Keratinocyte (primary cell): ENCODE data around the gene ADRA1B. TPM values are rescaled to one million over a fixed set of nuclear protein-coding genes. Genes with fewer than 3 reads are reported as not detected.
"Not testable (repeated sequence)": the region's sequence is repeated elsewhere in the genome, so short reads cannot be mapped to it uniquely, and the experiment has no call there.

ENCODE experiments used
- DNase-seq: peaks from one replicate; pipeline ENCODE4 v3.0.0-alpha.2; 2011; ENCODE audit warnings: low read depth, missing footprints, low spot score
- FAIRE-seq: peaks from 2 replicates; lab custom pipeline; 2011; peaks lifted over from hg19 to GRCh38; lab: Jason Lieb, UNC
- H2AFZ ChIP-seq: 2 replicates; pipeline ENCODE4 v1.6.0; 2012; ENCODE audit warnings: low read length, control low read depth, inconsistent platforms; ENCODE audit not compliant: control insufficient read depth
- H3K27ac ChIP-seq: 2 replicates; pipeline ENCODE4 v1.5.1; 2011; ENCODE audit warnings: low read length; ENCODE audit not compliant: control insufficient read depth, insufficient read depth
- H3K27me3 ChIP-seq: 3 replicates; pipeline ENCODE4 v1.6.0; 2011; ENCODE audit warnings: low read length; ENCODE audit not compliant: control insufficient read depth, insufficient read depth; ENCODE audit errors: extremely low read depth
- H3K36me3 ChIP-seq, 2 experiments: 2 replicates in 1 of 2; 3 replicates in 1 of 2; pipeline ENCODE4 v1.5.1; 2011; ENCODE audit warnings: low read length in 2 of 2, mild to moderate bottlenecking in 1 of 2; ENCODE audit not compliant: control insufficient read depth in 2 of 2, insufficient read depth in 2 of 2; ENCODE audit errors: extremely low read depth in 1 of 2
- H3K4me1 ChIP-seq: 3 replicates; pipeline ENCODE4 v1.5.1; 2011; ENCODE audit warnings: low read length; ENCODE audit not compliant: control insufficient read depth, insufficient read depth; ENCODE audit errors: extremely low read depth
- H3K4me2 ChIP-seq: 3 replicates; pipeline ENCODE4 v1.6.0; 2011; ENCODE audit warnings: low read depth, low read length; ENCODE audit not compliant: control insufficient read depth, insufficient read depth; ENCODE audit errors: extremely low read depth
- H3K4me3 ChIP-seq, 3 experiments: fragments of 200-600 bp in 1 of 3; sonication (generic) in 1 of 3; 2 replicates in 2 of 3; 3 replicates in 1 of 3; pipeline ENCODE4 v1.5.1; 2011 to 2016; ENCODE audit warnings: low read length in 3 of 3, mild to moderate bottlenecking in 3 of 3, control low read depth in 2 of 3, inconsistent platforms in 1 of 3, low read depth in 1 of 3, mixed read lengths in 1 of 3, mixed run types in 1 of 3, moderate library complexity in 1 of 3; ENCODE audit not compliant: control insufficient read depth in 2 of 3, insufficient read depth in 2 of 3; ENCODE audit errors: extremely low read depth in 1 of 3
- H3K79me2 ChIP-seq: 2 replicates; pipeline ENCODE4 v1.6.0; 2012; ENCODE audit warnings: low read length; ENCODE audit not compliant: control insufficient read depth, insufficient read depth
- H3K9ac ChIP-seq: 3 replicates; pipeline ENCODE4 v1.6.0; 2011; ENCODE audit warnings: low read length; ENCODE audit not compliant: control insufficient read depth, insufficient read depth; ENCODE audit errors: extremely low read depth
- H3K9me1 ChIP-seq: 3 replicates; pipeline ENCODE4 v1.6.0; 2011; ENCODE audit warnings: low read length; ENCODE audit not compliant: control insufficient read depth, insufficient read depth; ENCODE audit errors: extremely low read depth
- H3K9me3 ChIP-seq: 2 replicates; pipeline ENCODE4 v1.5.1; 2012; ENCODE audit warnings: low read depth, low read length; ENCODE audit not compliant: control insufficient read depth
- H4K20me1 ChIP-seq: 3 replicates; pipeline ENCODE4 v1.6.0; 2011; ENCODE audit warnings: low read length; ENCODE audit not compliant: control insufficient read depth, insufficient read depth; ENCODE audit errors: extremely low read depth
- EZH2 ChIP-seq: IDR thresholded peaks from one replicate; pipeline ENCODE4 v1.6.1; 2012; ENCODE audit warnings: inconsistent platforms, mild to moderate bottlenecking, low read length, moderate library complexity
- dilution Hi-C: fragments of 300-500 bp; cut with MboI; formaldehyde crosslinking; loops from one replicate; pipeline ENCODE4 v1.7.0; 2020; ENCODE audit warnings: low sequenced_read_pairs; ENCODE audit not compliant: extremely low pct_ligation_motif_present
- polyA plus RNA-seq, 5 experiments: library from polyadenylated mRNA; depleted of rRNA in 3 of 5; stranded (reverse) in 3 of 5; stranded (forward) in 1 of 5; unstranded in 1 of 5; fragments of >200 nt; gene quantifications; 1 replicate in 1 of 5; 2 replicates in 3 of 5; 3 replicates in 1 of 5; pipeline versions ENCODE4 v1.2.1 to v1.2.3, GENCODE V29; 2011 to 2012; ENCODE audit warnings: missing spikeins in 2 of 5, low read depth in 1 of 5, low replicate concordance in 1 of 5
- TF ChIP-seq, protein P1 (sequence below), 3 experiments: IDR thresholded peaks in 1 of 3; conservative IDR thresholded peaks in 1 of 3; optimal IDR thresholded peaks in 1 of 3; 2 replicates in 2 of 3; 3 replicates in 1 of 3; pipeline versions ENCODE3 to v1.5.1; 2011; ENCODE audit warnings: low read length in 3 of 3, mild to moderate bottlenecking in 3 of 3, moderate library complexity in 2 of 3, control low read depth in 1 of 3, inconsistent platforms in 1 of 3; ENCODE audit not compliant: insufficient read depth in 2 of 3; ENCODE audit errors: extremely low read depth in 1 of 3

The ADRA1B gene
- polyA plus RNA-seq, 1 donor (not counting 4 experiments of a cell fraction or from before 2014, with no cell fraction given), result 0.18 TPM

DNA sequence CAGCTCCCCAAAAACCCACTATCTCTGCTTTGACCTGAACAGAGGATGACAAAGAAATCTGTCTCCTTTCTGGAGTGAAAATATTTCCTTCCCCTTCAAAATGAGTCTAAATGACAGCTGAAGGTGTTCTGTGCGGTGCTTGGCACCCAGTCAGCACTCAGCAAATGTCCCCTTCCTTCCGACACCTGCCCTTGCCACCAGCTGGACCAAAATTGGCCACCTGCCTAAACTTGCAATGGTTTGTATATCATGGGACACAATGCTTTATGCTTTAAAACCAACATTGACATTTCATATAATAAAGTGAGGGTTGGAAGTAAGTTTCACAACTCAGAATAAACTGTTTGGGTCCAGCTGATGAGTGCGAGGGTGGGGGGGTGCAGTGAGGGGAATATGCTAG, 85.2 kb downstream of the ADRA1B start:
- FAIRE-seq (no peak), DNase-seq (no peak)
- Histone ChIP-seq H2AFZ (no peak overlapping the region), H3K4me3 (no peak overlapping the region), H3K9me3 (no peaks in the 10 kb centered on the region), H3K9ac (no peak overlapping the region), H3K27ac (no peak overlapping the region), H3K4me1 (no peaks in the 10 kb centered on the region), H3K79me2 (no peaks in the 10 kb centered on the region), H3K36me3 (no peaks in the 10 kb centered on the region), H3K4me2 (no peak overlapping the region), H3K9me1 (no peaks in the 10 kb centered on the region), H4K20me1 (no peaks in the 10 kb centered on the region), H3K27me3 (no peaks in the 10 kb centered on the region)
- no peak for TF ChIP-seq EZH2
- TF ChIP-seq, protein P1, sequence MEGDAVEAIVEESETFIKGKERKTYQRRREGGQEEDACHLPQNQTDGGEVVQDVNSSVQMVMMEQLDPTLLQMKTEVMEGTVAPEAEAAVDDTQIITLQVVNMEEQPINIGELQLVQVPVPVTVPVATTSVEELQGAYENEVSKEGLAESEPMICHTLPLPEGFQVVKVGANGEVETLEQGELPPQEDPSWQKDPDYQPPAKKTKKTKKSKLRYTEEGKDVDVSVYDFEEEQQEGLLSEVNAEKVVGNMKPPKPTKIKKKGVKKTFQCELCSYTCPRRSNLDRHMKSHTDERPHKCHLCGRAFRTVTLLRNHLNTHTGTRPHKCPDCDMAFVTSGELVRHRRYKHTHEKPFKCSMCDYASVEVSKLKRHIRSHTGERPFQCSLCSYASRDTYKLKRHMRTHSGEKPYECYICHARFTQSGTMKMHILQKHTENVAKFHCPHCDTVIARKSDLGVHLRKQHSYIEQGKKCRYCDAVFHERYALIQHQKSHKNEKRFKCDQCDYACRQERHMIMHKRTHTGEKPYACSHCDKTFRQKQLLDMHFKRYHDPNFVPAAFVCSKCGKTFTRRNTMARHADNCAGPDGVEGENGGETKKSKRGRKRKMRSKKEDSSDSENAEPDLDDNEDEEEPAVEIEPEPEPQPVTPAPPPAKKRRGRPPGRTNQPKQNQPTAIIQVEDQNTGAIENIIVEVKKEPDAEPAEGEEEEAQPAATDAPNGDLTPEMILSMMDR (optimal IDR thresholded peaks at IDR 0.05 in 1 of 3, IDR thresholded peaks at IDR 0.05 in 1 of 3, conservative IDR thresholded peaks at IDR 0.05 in 1 of 3; ENCODE audit: extremely low read depth in 1 of 3, insufficient read depth in 2 of 3, low read length in 3 of 3), result no peak
- dilution Hi-C loops, result no loop called here

DNA sequence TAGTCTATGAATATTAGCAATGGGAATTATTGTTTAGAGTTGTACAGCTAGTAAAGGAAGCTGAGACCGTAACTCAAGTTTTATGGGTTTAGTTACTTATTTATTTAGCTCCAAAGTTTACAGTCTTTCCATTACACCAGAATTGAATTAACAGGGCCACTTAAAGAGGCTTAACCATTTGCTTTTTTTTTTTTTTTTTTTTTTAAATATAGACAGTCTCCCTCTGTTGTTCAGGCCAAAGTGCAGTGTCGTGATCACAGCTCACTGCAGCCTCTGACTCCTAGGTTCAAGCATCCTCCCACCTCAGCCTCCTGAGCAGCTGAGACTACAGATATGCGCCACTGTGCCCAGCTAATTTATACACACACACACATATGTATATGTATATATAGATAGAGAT, 91.2 kb downstream of the ADRA1B start:
- no peaks in the 10 kb centered on the region for H4K20me1 ChIP-seq
- no peak overlapping the region for H3K4me3 ChIP-seq
- no peaks in the 10 kb centered on the region for H3K9me1 ChIP-seq
- peaks cover 15% of the 10 kb centered on the region for H3K4me1 ChIP-seq
- no peak overlapping the region for H3K4me2 ChIP-seq
- peaks cover 2 to 3% of the 10 kb centered on the region in 2 experiments for H3K36me3 ChIP-seq
- no peaks in the 10 kb centered on the region for H3K27me3 ChIP-seq
- dilution Hi-C loops, result no loop called here
- no peak overlapping the region for H3K27ac ChIP-seq
- TF ChIP-seq, protein P1 (optimal IDR thresholded peaks at IDR 0.05 in 1 of 3, IDR thresholded peaks at IDR 0.05 in 1 of 3, conservative IDR thresholded peaks at IDR 0.05 in 1 of 3; ENCODE audit: extremely low read depth in 1 of 3, insufficient read depth in 2 of 3, low read length in 3 of 3), result no peak
- TF ChIP-seq EZH2, result no peak
- no peak for DNase-seq
- no peak overlapping the region for H3K9ac ChIP-seq
- no peak overlapping the region for H2AFZ ChIP-seq
- H3K9me3 ChIP-seq, result no peaks in the 10 kb centered on the region
- H3K79me2 ChIP-seq, result peaks cover 34% of the 10 kb centered on the region
- FAIRE-seq, result no peak

DNA sequence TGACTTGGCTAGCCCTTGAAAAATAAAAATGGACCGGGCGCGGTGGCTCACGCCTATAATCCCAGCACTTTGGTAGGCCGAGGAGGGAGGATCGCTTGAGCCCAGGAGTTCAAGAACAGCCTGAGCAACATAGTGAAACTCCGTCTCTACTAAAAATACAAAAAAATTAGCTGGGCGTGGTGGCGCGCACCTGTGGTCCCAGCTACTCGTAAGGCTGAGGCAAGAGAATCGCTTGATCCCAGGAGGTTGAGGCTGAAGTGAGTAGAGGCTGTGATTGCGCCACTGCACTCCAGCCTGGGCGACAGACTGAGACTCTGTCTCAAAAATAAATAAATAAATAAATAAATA, 92.2 kb downstream of the ADRA1B start:
- Histone ChIP-seq H3K4me1 (peaks cover 15% of the 10 kb centered on the region), H2AFZ (peak overlapping the region; percentile 75), H3K79me2 (peaks cover 36% of the 10 kb centered on the region)
- dilution Hi-C loops, H3K9ac ChIP-seq, H3K27me3 ChIP-seq, H4K20me1 ChIP-seq, H3K4me3 ChIP-seq, H3K36me3 ChIP-seq, FAIRE-seq, H3K27ac ChIP-seq, DNase-seq, H3K9me3 ChIP-seq, H3K4me2 ChIP-seq, H3K9me1 ChIP-seq: not testable (repeated sequence)
